ENCODE results near the gene LRRC10B. TPM values are rescaled to one million over a fixed set of nuclear protein-coding genes. Genes with fewer than 3 reads are reported as not detected.
A peak's percentile ranks its signal among the peaks of the same experiment; 100 is the strongest.

The LRRC10B gene
- total and polyA plus RNA-seq, 2 of the 8 experiments (the other 6 are each of a cell fraction or from before 2014, with no cell fraction given) = 0.47 to 0.71 TPM

DNA sequence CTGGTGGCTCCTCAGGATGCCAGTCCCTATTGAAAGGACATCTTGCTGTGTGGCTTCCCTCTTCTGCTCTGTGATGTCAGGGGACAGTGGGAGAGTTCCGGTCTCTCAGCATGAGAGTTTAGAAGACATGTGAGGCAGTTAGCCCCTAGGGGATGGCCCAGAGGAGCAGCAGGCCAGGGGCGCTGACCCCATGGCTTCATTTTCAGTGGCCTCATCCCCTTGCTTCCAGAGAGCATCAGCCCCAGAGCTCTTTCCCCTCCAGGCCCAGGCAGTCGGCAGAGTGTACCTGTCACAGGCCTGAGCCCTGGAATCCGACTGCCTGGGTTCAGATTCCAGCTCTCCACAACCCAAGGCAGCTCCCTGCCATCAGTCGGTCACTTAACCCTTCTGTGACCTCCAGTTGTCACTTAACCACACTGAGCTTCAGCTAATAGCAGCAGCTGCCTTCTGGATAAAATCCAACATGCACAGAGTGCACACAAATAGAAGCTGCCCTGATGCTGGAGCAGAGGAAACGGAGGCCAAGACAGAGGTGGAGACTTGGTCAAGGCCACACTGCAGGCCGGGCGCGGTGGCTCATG, 14.1 kb upstream of the LRRC10B start:
- no peaks in the 10 kb centered on the region for H3K36me3 ChIP-seq (ENCODE audit: control insufficient read depth in 2 of 4, insufficient read depth in 4 of 4, low read length in 3 of 4)
- H3K9me3 ChIP-seq (ENCODE audit: insufficient read depth in 2 of 2, low read depth in 1 of 2, low read length in 1 of 2) = no peaks in the 10 kb centered on the region
- H3K4me2 ChIP-seq (ENCODE audit: insufficient read depth in 1 of 2, low read depth in 2 of 2, low read length in 2 of 2) = no peak overlapping the region
- TF ChIP-seq JUN (IDR thresholded peaks at IDR 0.05; ENCODE audit: low read depth, low read length) (no peak), YY1 (IDR thresholded peaks at IDR 0.05; ENCODE audit: low read depth, low read length) (no peak), CBX8 (IDR thresholded peaks at IDR 0.05; ENCODE audit: borderline replicate concordance, low read depth, low read length) (no peak), RBBP5 (IDR thresholded peaks at IDR 0.05; ENCODE audit: borderline replicate concordance, low read depth, low read length) (no peak), TEAD4 (IDR thresholded peaks at IDR 0.05; ENCODE audit: low read depth, low read length) (no peak), PHF8 (conservative IDR thresholded peaks at IDR 0.05; ENCODE audit: low read depth, low read length) (no peak), CHD2 (IDR thresholded peaks at IDR 0.05; ENCODE audit: low read length) (no peak), POU5F1 (IDR thresholded peaks at IDR 0.05; ENCODE audit: low read depth, low read length) (no peak), TAF7 (optimal IDR thresholded peaks at IDR 0.05; ENCODE audit: borderline replicate concordance, low read depth, low read length) (no peak)
- TF ChIP-seq, protein P1, sequence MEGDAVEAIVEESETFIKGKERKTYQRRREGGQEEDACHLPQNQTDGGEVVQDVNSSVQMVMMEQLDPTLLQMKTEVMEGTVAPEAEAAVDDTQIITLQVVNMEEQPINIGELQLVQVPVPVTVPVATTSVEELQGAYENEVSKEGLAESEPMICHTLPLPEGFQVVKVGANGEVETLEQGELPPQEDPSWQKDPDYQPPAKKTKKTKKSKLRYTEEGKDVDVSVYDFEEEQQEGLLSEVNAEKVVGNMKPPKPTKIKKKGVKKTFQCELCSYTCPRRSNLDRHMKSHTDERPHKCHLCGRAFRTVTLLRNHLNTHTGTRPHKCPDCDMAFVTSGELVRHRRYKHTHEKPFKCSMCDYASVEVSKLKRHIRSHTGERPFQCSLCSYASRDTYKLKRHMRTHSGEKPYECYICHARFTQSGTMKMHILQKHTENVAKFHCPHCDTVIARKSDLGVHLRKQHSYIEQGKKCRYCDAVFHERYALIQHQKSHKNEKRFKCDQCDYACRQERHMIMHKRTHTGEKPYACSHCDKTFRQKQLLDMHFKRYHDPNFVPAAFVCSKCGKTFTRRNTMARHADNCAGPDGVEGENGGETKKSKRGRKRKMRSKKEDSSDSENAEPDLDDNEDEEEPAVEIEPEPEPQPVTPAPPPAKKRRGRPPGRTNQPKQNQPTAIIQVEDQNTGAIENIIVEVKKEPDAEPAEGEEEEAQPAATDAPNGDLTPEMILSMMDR (IDR thresholded peaks at IDR 0.05; ENCODE audit: control extremely low read depth in 1 of 3, insufficient read depth in 1 of 3, low read depth in 1 of 3, low read length in 3 of 3) = no peak
- no peaks in the 10 kb centered on the region for H3K79me2 ChIP-seq (ENCODE audit: control insufficient read depth in 1 of 2, insufficient read depth in 2 of 2, low read length in 2 of 2)
- H3K79me1 ChIP-seq (ENCODE audit: low read depth, low read length) = no peaks in the 10 kb centered on the region
- FAIRE-seq (no peak), DNase-seq (ENCODE audit: low read depth in 1 of 2, low spot score in 2 of 2) (no peak)
- H2BK12ac ChIP-seq (ENCODE audit: low read depth, low read length) = no peak overlapping the region
- H3K14ac ChIP-seq (ENCODE audit: insufficient read length) = no peak overlapping the region
- no peak overlapping the region; the same call in 1 of the 2 replicates for H2BK15ac ChIP-seq (ENCODE audit: low read length)
- 0 out of 2 replicates have a peak overlapping the region, but pooled peaks have one; percentile 12 for H2BK5ac ChIP-seq (ENCODE audit: low read depth, low read length)
- H4K20me1 ChIP-seq (replicated peaks in 1 of 2; ENCODE audit: control insufficient read depth in 1 of 2, insufficient read depth in 2 of 2, low read length in 2 of 2) = peaks cover 0 to 9% of the 10 kb centered on the region in 2 experiments
- H3K27me3 ChIP-seq (replicated peaks in 1 of 4; ENCODE audit: control insufficient read depth in 3 of 4, extremely low read depth in 1 of 4, insufficient read depth in 3 of 4, low read length in 3 of 4) = peaks cover 0 to 8% (median 3%) of the 10 kb centered on the region in 4 experiments; a peak in 3 of 7 replicates
- H2BK120ac ChIP-seq (replicated peaks; ENCODE audit: low read depth, low read length) = no peak overlapping the region
- 0 out of 2 replicates have a peak overlapping the region, but pooled peaks have one; percentile 2 for H2BK20ac ChIP-seq (ENCODE audit: low read length)
- 80% methylated on average over 9 of the region's 9 CpGs; no CpG with 5 or more reads in 1 of the 2 experiments for WGBS, 2 experiments (ENCODE audit: extremely low coverage in 1 of 2, insufficient coverage in 1 of 2, insufficient read length in 1 of 2, insufficient replicate concordance in 2 of 2, low coverage in 1 of 2, low lambda C conversion rate in 2 of 2, missing lambda C conversion rate in 1 of 2)
- no peak overlapping the region for H4K5ac ChIP-seq (ENCODE audit: insufficient read length, low read depth, low read length)
- no peak overlapping the region for H3K9ac ChIP-seq (replicated peaks in 1 of 4; ENCODE audit: extremely low read depth in 1 of 4, low read depth in 3 of 4, low read length in 3 of 4)
- no peak overlapping the region for H2AFZ ChIP-seq (ENCODE audit: low read length)
- no peak overlapping the region for H3K4ac ChIP-seq (replicated peaks; ENCODE audit: insufficient read length, low read depth, low read length)
- H2AK5ac ChIP-seq (ENCODE audit: low read depth, low read length) = no peak overlapping the region
- H3K4me3 ChIP-seq (ENCODE audit: extremely low read depth in 1 of 4, insufficient read depth in 2 of 4, low read depth in 3 of 4, low read length in 4 of 4) = no peak overlapping the region
- H3K23ac ChIP-seq (ENCODE audit: insufficient read length) = no peak overlapping the region
- H3K27ac ChIP-seq (ENCODE audit: low read depth, low read length) = no peak overlapping the region
- H3K23me2 ChIP-seq (ENCODE audit: low read depth, low read length) = peaks cover 12% of the 10 kb centered on the region; the same call in 1 of the 2 replicates
- no peak overlapping the region for H3K56ac ChIP-seq (replicated peaks; ENCODE audit: insufficient read length, low read depth, low read length)
- H4K8ac ChIP-seq (ENCODE audit: extremely low read depth, insufficient read depth, low read length) = no peak overlapping the region
- ChIA-PET CTCF (ENCODE audit: partially characterized antibody) (interaction anchor here (0.8 to 57.8 kb wide), 11 partner anchors 9 to 132 kb away, joined by 3 to 2106 read pairs (median 3); partner anchors contain the start of gene LRRC10B), POLR2A (ENCODE audit: partially characterized antibody) (interaction anchor here (1.1 to 1.6 kb wide), 3 partner anchors 8 to 23 kb away, joined by 3 to 6 read pairs (median 4); no protein-coding TSS in a partner anchor)
- H3K18ac ChIP-seq (ENCODE audit: extremely low read depth, low read length) = no peak overlapping the region
- peaks cover 2 to 12% (median 6%) of the 10 kb centered on the region in 4 experiments for H3K4me1 ChIP-seq (replicated peaks in 1 of 4; ENCODE audit: control insufficient read depth in 3 of 4, insufficient read depth in 4 of 4, low read length in 3 of 4)
- no peak overlapping the region for H4K91ac ChIP-seq (replicated peaks; ENCODE audit: insufficient read length, low read length)
